ENCODE data around the gene GPR84.

The GPR84 gene

GRCh38 chr12:54390668-54391551 is 26.6 kb upstream of the GPR84 start:
- peak in 6 of 14 donors; percentile 16 to 52 (median 32) for DNase-seq

- peak in 1 of 14 donors; percentile 20 for DNase-seq
Observed at GRCh38 chr12:54390176-54390667, 25.9 kb upstream of the GPR84 start.

- peak in 1 of 14 donors; percentile 23 for DNase-seq
Observed at GRCh38 chr12:54389607-54390175, 25.4 kb upstream of the GPR84 start.

- no peak for DNase-seq
Observed at GRCh38 chr12:54389134-54389508, 24.8 kb upstream of the GPR84 start.

- DNase-seq = no peak
Observed at GRCh38 chr12:54388237-54389133, 24.2 kb upstream of the GPR84 start.

- no peak for DNase-seq
Observed at GRCh38 chr12:54387114-54387467, 22.8 kb upstream of the GPR84 start.

- DNase-seq = no peak
Observed at GRCh38 chr12:54386403-54387113, 22.3 kb upstream of the GPR84 start.

- peak in 9 of 14 donors; percentile 12 to 72 (median 51) for DNase-seq
Observed at GRCh38 chr12:54385251-54385914, 21.1 kb upstream of the GPR84 start.

GRCh38 chr12:54384591-54385041 is 20.3 kb upstream of the GPR84 start, which contains the start of gene ZNF385A:
ZNF385A (minus strand) TSS chr12:54384733; CDS start chr12:54384514, 219 bp downstream.
- peak in 9 of 14 donors; percentile 19 to 64 (median 43) for DNase-seq

GRCh38 chr12:54383041-54383609 is 18.8 kb upstream of the GPR84 start:
- DNase-seq = peak in 4 of 14 donors; percentile 25 to 62 (median 29)

GRCh38 chr12:54381136-54381535 is 16.9 kb upstream of the GPR84 start:
- no peak for DNase-seq

GRCh38 chr12:54379398-54380201 is 15.3 kb upstream of the GPR84 start:
- DNase-seq = peak; percentile 23 to 88 (median 72)

- DNase-seq = peak in 10 of 14 donors; percentile 24 to 70 (median 43)
Observed at GRCh38 chr12:54378796-54379397, 14.6 kb upstream of the GPR84 start.

GRCh38 chr12:54377797-54378515 is 13.7 kb upstream of the GPR84 start:
- DNase-seq = no peak

- DNase-seq = no peak
Observed at GRCh38 chr12:54377007-54377406, 12.7 kb upstream of the GPR84 start.

GRCh38 chr12:54376596-54376995 is 12.3 kb upstream of the GPR84 start:
- no peak for DNase-seq

- DNase-seq = no peak
Observed at GRCh38 chr12:54375259-54375579, 10.9 kb upstream of the GPR84 start.

- DNase-seq = no peak
Observed at GRCh38 chr12:54374562-54375258, 10.4 kb upstream of the GPR84 start.

Measured in C1 segment of cervical spinal cord (tissue), 14 donors.